ENCODE data around the gene HTR4. TPM values are rescaled to one million over a fixed set of nuclear protein-coding genes. Genes with fewer than 3 reads are reported as not detected.

Gene HTR4
- total RNA-seq, 1 experiment from 2014 or later, result not detected

- Histone ChIP-seq H2BK12ac (ENCODE audit: insufficient read length, low read depth, low read length) (no peak overlapping the region), H4K91ac (ENCODE audit: insufficient read length, low read depth, low read length) (no peak overlapping the region), H3K27ac (ENCODE audit: insufficient read length, low read depth, low read length) (no peak overlapping the region), H3K4me2 (ENCODE audit: insufficient read depth, insufficient read length, low read length) (no peak overlapping the region), H3K4me1 (ENCODE audit: insufficient read depth, low read length) (no peaks in the 10 kb centered on the region), H3K14ac (ENCODE audit: insufficient read depth, low read length) (no peak overlapping the region), H2BK5ac (ENCODE audit: insufficient read length, low read length) (no peak overlapping the region), H3K23me2 (ENCODE audit: insufficient read length, low read depth, low read length, poor library complexity, severe bottlenecking) (no peaks in the 10 kb centered on the region), H3K56ac (ENCODE audit: insufficient read length, low read depth, low read length) (no peak overlapping the region), H2BK15ac (ENCODE audit: low read depth, low read length) (no peak overlapping the region), H4K20me1 (ENCODE audit: control insufficient read depth, insufficient read depth, insufficient read length) (no peaks in the 10 kb centered on the region), H3K9me3 (ENCODE audit: control insufficient read depth, low read depth, low read length) (no peaks in the 10 kb centered on the region), H3K4ac (ENCODE audit: low read depth, low read length) (no peak overlapping the region), H3K18ac (ENCODE audit: insufficient read length, low read depth, low read length) (no peak overlapping the region), H3K79me1 (ENCODE audit: insufficient read depth, low read depth, low read length, poor library complexity, severe bottlenecking) (no peaks in the 10 kb centered on the region), H2BK20ac (ENCODE audit: low read depth, low read length, poor library complexity, severe bottlenecking) (no peak overlapping the region), H3T11ph (ENCODE audit: low read length) (no peak overlapping the region), H4K8ac (replicated peaks; ENCODE audit: insufficient read length, low read depth, low read length) (no peak overlapping the region), H3K9ac (ENCODE audit: extremely low read depth, insufficient read length, low read length) (no peak overlapping the region), H2AFZ (ENCODE audit: low read length) (no peak overlapping the region), H3K79me2 (ENCODE audit: insufficient read depth, low read length) (no peaks in the 10 kb centered on the region), H4K5ac (ENCODE audit: insufficient read length, low read depth, low read length) (no peak overlapping the region), H2BK120ac (ENCODE audit: low read depth, low read length, poor library complexity, severe bottlenecking) (no peak overlapping the region), H2AK5ac (ENCODE audit: insufficient read length, low read length) (no peak overlapping the region), H3K27me3 (ENCODE audit: insufficient read depth, low read length) (no peaks in the 10 kb centered on the region), H3K23ac (ENCODE audit: insufficient read length, low read depth, low read length) (no peak overlapping the region)
- H3K9me3 Mint-ChIP-seq, result peaks cover 3% of the 10 kb centered on the region in 2 experiments; a peak in 2 of 5 replicates
- no peak overlapping the region for H3K4me3 Mint-ChIP-seq
- peaks cover 0 to 5% of the 10 kb centered on the region in 2 experiments; a peak in 2 of 4 replicates for H3K4me1 Mint-ChIP-seq
- H3K27me3 Mint-ChIP-seq (ENCODE audit: low read depth), result no peaks in the 10 kb centered on the region; the same call in 1 of the 2 replicates
- no CpG with 5 or more reads among the region's 2 CpGs for WGBS (ENCODE audit: extremely low coverage, insufficient read length, low lambda C conversion rate)
- TF ChIP-seq CTCF (conservative IDR thresholded peaks at IDR 0.05), result no peak
- no peaks in the 10 kb centered on the region for H3K36me3 Mint-ChIP-seq (ENCODE audit: insufficient read depth in 1 of 3, low read depth in 3 of 3)
- H3K27ac Mint-ChIP-seq, result no peak overlapping the region
- no peak for DNase-seq
Observed at GRCh38 chr5:148683651-148684050, 29.3 kb upstream of the HTR4 start.
